HepG2 (cell line): ENCODE measurements around the gene IL4I1. TPM values are rescaled to one million over a fixed set of nuclear protein-coding genes. Genes with fewer than 3 reads are reported as not detected.

Source experiments
- MAX ChIP-seq: IDR thresholded peaks from 2 replicates; pipeline ENCODE4 v1.6.1; 2012; ENCODE audit warnings: inconsistent platforms
- NR2F1 ChIP-seq, 2 experiments: fragments of 450-650 bp in 1 of 2; formaldehyde crosslinking in 1 of 2; IDR thresholded peaks; 2 replicates each; pipeline versions ENCODE4 v1.5.0 to v1.6.1; 2016 to 2020; ENCODE audit warnings: mild to moderate bottlenecking in 1 of 2, missing compliant biosample characterization in 1 of 2, missing genetic modification reagents in 1 of 2, moderate library complexity in 1 of 2
- POGZ ChIP-seq: sonication (generic); formaldehyde crosslinking; IDR thresholded peaks from 2 replicates; pipeline ENCODE4 v1.4.0; 2020; ENCODE audit warnings: mild to moderate bottlenecking, missing genetic modification reagents
- RBM22 ChIP-seq: fragments of 200-400 bp; formaldehyde crosslinking; optimal IDR thresholded peaks from 2 replicates; pipeline ENCODE3; 2017; ENCODE audit warnings: mild to moderate bottlenecking, low read length, moderate library complexity
- TEAD3 ChIP-seq: optimal IDR thresholded peaks from 2 replicates; pipeline ENCODE3; 2016; ENCODE audit warnings: borderline replicate concordance
- XRCC5 ChIP-seq: fragments of 200-400 bp; formaldehyde crosslinking; optimal IDR thresholded peaks from 2 replicates; pipeline ENCODE3; 2017; ENCODE audit warnings: mild to moderate bottlenecking, low read length
- ZNF234 ChIP-seq: sonication (generic); formaldehyde crosslinking; conservative IDR thresholded peaks from 2 replicates; pipeline ENCODE4 v1.5.1; 2020; ENCODE audit warnings: mild to moderate bottlenecking, missing genetic modification reagents
- ZNF710 ChIP-seq: sonication (generic); formaldehyde crosslinking; IDR thresholded peaks from 2 replicates; pipeline ENCODE4 v1.5.0; 2020; ENCODE audit warnings: mild to moderate bottlenecking, missing genetic modification reagents, borderline replicate concordance
- polyA plus RNA-seq, 8 experiments: library from polyadenylated mRNA; depleted of rRNA in 3 of 8; stranded (reverse) in 7 of 8; unstranded in 1 of 8; fragments of >200 nt; fragmentation: Illumina TruSeq in 4 of 8; extraction: Trizol in 4 of 8; gene quantifications; 2 replicates each; pipeline versions ENCODE4 v1.2.1 to v1.2.3, GENCODE V29; 2011 to 2016; ENCODE audit warnings: low read depth in 4 of 8, missing spikeins in 1 of 8, mixed read lengths in 1 of 8; ENCODE audit not compliant: insufficient read depth in 1 of 8
- total RNA-seq, 5 experiments: library from RNA; depleted of rRNA; stranded (reverse); fragments of >200 nt; fragmentation: Illumina TruSeq; extraction: Trizol; gene quantifications; 2 replicates each; pipeline ENCODE4 v1.2.3, GENCODE V29; 2016; ENCODE audit warnings: low read depth in 1 of 5
- TF ChIP-seq, protein P1 (sequence below): sonication (generic); formaldehyde crosslinking; conservative IDR thresholded peaks from 2 replicates; pipeline ENCODE4 v1.4.0; 2020; ENCODE audit warnings: mild to moderate bottlenecking, missing genetic modification reagents, moderate library complexity
- TF ChIP-seq, protein P2 (sequence below), 2 experiments: sonication (generic) in 1 of 2; formaldehyde crosslinking in 1 of 2; IDR thresholded peaks; 2 replicates each; pipeline versions ENCODE4 v1.6.1 to v1.9.0; 2014 to 2022; ENCODE audit warnings: antibody characterized with exemption in 1 of 2, borderline replicate concordance in 1 of 2, inconsistent platforms in 1 of 2, low read depth in 1 of 2, missing genetic modification reagents in 1 of 2
- TF ChIP-seq, protein P3 (sequence below): IDR thresholded peaks from 2 replicates; pipeline ENCODE4 v1.4.0; 2020; ENCODE audit warnings: mild to moderate bottlenecking, missing genetic modification reagents

The IL4I1 gene
- total and polyA plus RNA-seq, 2 of the 13 experiments (the other 11 are each of a cell fraction or from before 2014, with no cell fraction given): not detected

- TF ChIP-seq ZNF234 (CRISPR knock-in tag): no peak
- TF ChIP-seq XRCC5: peak; percentile 33
- TF ChIP-seq RBM22: peak; percentile 37
- peak; percentile 70 for TF ChIP-seq POGZ
- TF ChIP-seq, protein P1, sequence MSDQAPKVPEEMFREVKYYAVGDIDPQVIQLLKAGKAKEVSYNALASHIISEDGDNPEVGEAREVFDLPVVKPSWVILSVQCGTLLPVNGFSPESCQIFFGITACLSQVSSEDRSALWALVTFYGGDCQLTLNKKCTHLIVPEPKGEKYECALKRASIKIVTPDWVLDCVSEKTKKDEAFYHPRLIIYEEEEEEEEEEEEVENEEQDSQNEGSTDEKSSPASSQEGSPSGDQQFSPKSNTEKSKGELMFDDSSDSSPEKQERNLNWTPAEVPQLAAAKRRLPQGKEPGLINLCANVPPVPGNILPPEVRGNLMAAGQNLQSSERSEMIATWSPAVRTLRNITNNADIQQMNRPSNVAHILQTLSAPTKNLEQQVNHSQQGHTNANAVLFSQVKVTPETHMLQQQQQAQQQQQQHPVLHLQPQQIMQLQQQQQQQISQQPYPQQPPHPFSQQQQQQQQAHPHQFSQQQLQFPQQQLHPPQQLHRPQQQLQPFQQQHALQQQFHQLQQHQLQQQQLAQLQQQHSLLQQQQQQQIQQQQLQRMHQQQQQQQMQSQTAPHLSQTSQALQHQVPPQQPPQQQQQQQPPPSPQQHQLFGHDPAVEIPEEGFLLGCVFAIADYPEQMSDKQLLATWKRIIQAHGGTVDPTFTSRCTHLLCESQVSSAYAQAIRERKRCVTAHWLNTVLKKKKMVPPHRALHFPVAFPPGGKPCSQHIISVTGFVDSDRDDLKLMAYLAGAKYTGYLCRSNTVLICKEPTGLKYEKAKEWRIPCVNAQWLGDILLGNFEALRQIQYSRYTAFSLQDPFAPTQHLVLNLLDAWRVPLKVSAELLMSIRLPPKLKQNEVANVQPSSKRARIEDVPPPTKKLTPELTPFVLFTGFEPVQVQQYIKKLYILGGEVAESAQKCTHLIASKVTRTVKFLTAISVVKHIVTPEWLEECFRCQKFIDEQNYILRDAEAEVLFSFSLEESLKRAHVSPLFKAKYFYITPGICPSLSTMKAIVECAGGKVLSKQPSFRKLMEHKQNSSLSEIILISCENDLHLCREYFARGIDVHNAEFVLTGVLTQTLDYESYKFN: peak; percentile 43
- TF ChIP-seq, protein P2, sequence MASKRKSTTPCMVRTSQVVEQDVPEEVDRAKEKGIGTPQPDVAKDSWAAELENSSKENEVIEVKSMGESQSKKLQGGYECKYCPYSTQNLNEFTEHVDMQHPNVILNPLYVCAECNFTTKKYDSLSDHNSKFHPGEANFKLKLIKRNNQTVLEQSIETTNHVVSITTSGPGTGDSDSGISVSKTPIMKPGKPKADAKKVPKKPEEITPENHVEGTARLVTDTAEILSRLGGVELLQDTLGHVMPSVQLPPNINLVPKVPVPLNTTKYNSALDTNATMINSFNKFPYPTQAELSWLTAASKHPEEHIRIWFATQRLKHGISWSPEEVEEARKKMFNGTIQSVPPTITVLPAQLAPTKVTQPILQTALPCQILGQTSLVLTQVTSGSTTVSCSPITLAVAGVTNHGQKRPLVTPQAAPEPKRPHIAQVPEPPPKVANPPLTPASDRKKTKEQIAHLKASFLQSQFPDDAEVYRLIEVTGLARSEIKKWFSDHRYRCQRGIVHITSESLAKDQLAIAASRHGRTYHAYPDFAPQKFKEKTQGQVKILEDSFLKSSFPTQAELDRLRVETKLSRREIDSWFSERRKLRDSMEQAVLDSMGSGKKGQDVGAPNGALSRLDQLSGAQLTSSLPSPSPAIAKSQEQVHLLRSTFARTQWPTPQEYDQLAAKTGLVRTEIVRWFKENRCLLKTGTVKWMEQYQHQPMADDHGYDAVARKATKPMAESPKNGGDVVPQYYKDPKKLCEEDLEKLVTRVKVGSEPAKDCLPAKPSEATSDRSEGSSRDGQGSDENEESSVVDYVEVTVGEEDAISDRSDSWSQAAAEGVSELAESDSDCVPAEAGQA (IDR thresholded peaks at IDR 0.05; ENCODE audit: low read depth): 0 out of 2 replicates have a peak, but pooled peaks have one; percentile 54
- TF ChIP-seq, protein P2 (CRISPR knock-in tag; IDR thresholded peaks at IDR 0.05; ENCODE audit: borderline replicate concordance): no peak
- no peak for TF ChIP-seq TEAD3
- TF ChIP-seq MAX: 0 out of 2 replicates have a peak, but pooled peaks have one; percentile 5
- TF ChIP-seq, protein P3, sequence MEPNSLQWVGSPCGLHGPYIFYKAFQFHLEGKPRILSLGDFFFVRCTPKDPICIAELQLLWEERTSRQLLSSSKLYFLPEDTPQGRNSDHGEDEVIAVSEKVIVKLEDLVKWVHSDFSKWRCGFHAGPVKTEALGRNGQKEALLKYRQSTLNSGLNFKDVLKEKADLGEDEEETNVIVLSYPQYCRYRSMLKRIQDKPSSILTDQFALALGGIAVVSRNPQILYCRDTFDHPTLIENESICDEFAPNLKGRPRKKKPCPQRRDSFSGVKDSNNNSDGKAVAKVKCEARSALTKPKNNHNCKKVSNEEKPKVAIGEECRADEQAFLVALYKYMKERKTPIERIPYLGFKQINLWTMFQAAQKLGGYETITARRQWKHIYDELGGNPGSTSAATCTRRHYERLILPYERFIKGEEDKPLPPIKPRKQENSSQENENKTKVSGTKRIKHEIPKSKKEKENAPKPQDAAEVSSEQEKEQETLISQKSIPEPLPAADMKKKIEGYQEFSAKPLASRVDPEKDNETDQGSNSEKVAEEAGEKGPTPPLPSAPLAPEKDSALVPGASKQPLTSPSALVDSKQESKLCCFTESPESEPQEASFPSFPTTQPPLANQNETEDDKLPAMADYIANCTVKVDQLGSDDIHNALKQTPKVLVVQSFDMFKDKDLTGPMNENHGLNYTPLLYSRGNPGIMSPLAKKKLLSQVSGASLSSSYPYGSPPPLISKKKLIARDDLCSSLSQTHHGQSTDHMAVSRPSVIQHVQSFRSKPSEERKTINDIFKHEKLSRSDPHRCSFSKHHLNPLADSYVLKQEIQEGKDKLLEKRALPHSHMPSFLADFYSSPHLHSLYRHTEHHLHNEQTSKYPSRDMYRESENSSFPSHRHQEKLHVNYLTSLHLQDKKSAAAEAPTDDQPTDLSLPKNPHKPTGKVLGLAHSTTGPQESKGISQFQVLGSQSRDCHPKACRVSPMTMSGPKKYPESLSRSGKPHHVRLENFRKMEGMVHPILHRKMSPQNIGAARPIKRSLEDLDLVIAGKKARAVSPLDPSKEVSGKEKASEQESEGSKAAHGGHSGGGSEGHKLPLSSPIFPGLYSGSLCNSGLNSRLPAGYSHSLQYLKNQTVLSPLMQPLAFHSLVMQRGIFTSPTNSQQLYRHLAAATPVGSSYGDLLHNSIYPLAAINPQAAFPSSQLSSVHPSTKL (CRISPR knock-in tag): no peak
- no peak for TF ChIP-seq NR2F1 (CRISPR knock-in tag; IDR thresholded peaks at IDR 0.05)
- TF ChIP-seq ZNF710 (CRISPR knock-in tag): no peak
Observed at GRCh38 chr19:49912965-49913685, 16.4 kb upstream of the IL4I1 start (continued).
